CD14-positive monocyte (primary cell): Measurements from ENCODE around the gene UTP3. TPM values are rescaled to one million over a fixed set of nuclear protein-coding genes. Genes with fewer than 3 reads are reported as not detected.

Source experiments
- DNase-seq, 3 donors: peaks; one replicate each; pipeline ENCODE4 v3.0.0-alpha.2; 2011 to 2022
- H2AFZ ChIP-seq: 2 replicates; pipeline ENCODE4 v1.6.0; 2012; ENCODE audit warnings: mild to moderate bottlenecking, low read depth, low read length, inconsistent platforms; ENCODE audit not compliant: insufficient read depth, poor library complexity, severe bottlenecking
- H3K27ac ChIP-seq, 2 donors: 1 replicate in 1 of 2; 2 replicates in 1 of 2; pipeline ENCODE4 v1.5.1; 2012 to 2013; ENCODE audit warnings: low read length in 2 of 2, control low read depth in 1 of 2, inconsistent platforms in 1 of 2, low read depth in 1 of 2, mild to moderate bottlenecking in 1 of 2
- H3K27me3 ChIP-seq, 2 donors: one replicate each; pipeline versions ENCODE4 v1.6.0 to v1.6.1; 2011 to 2013; ENCODE audit warnings: low read length in 2 of 2; ENCODE audit not compliant: control insufficient read depth in 2 of 2, insufficient read depth in 2 of 2
- H3K36me3 ChIP-seq, 2 donors: replicated peaks in 1 of 2; 1 replicate in 1 of 2; 2 replicates in 1 of 2; pipeline versions ENCODE4 v1.5.1 to v1.6.1; 2012 to 2013; ENCODE audit warnings: low read length in 2 of 2, control low read depth in 1 of 2, inconsistent platforms in 1 of 2, mild to moderate bottlenecking in 1 of 2; ENCODE audit not compliant: insufficient read depth in 2 of 2, control insufficient read depth in 1 of 2
- H3K4me1 ChIP-seq, 2 donors: 1 replicate in 1 of 2; 2 replicates in 1 of 2; pipeline versions ENCODE4 v1.5.1 to v1.6.1; 2012 to 2013; ENCODE audit warnings: low read length in 2 of 2, control low read depth in 1 of 2, inconsistent platforms in 1 of 2, mild to moderate bottlenecking in 1 of 2, moderate library complexity in 1 of 2; ENCODE audit not compliant: insufficient read depth in 2 of 2, control insufficient read depth in 1 of 2
- H3K4me2 ChIP-seq: replicated peaks from 2 replicates; pipeline ENCODE3; 2012; ENCODE audit warnings: low read length, moderate library complexity, mild to moderate bottlenecking; ENCODE audit not compliant: poor library complexity, severe bottlenecking; ENCODE audit errors: extremely low read depth
- H3K4me3 ChIP-seq, 3 experiments: fragments of 200-600 bp in 1 of 3; sonication (generic) in 1 of 3; replicated peaks in 1 of 3; 1 replicate in 2 of 3; 2 replicates in 1 of 3; pipeline ENCODE4 v1.5.1; 2011 to 2013; ENCODE audit warnings: low read length in 3 of 3, mild to moderate bottlenecking in 3 of 3, control low read depth in 2 of 3, low read depth in 2 of 3, inconsistent platforms in 1 of 3, moderate library complexity in 1 of 3
- H3K79me2 ChIP-seq: 2 replicates; pipeline ENCODE4 v1.6.0; 2012; ENCODE audit warnings: mild to moderate bottlenecking, control low read depth, inconsistent platforms, low read length, moderate library complexity; ENCODE audit not compliant: insufficient read depth
- H3K9ac ChIP-seq: 2 replicates; pipeline ENCODE4 v1.6.0; 2017; ENCODE audit warnings: low read length, mild to moderate bottlenecking; ENCODE audit not compliant: insufficient read depth, poor library complexity, severe bottlenecking
- H3K9me3 ChIP-seq, 2 donors: replicated peaks in 1 of 2; 1 replicate in 1 of 2; 2 replicates in 1 of 2; pipeline versions ENCODE4 v1.5.1 to v1.6.1; 2012 to 2013; ENCODE audit warnings: low read length in 2 of 2, control low read depth in 1 of 2; ENCODE audit not compliant: control insufficient read depth in 1 of 2, insufficient read depth in 1 of 2
- H4K20me1 ChIP-seq: 2 replicates; pipeline ENCODE4 v1.6.0; 2012; ENCODE audit warnings: mild to moderate bottlenecking, low read length, control low read depth, moderate library complexity; ENCODE audit not compliant: insufficient read depth
- H3K27ac Mint-ChIP-seq, 7 donors: one replicate each; pipeline ENCODE4 v1.8.0; 2020; ENCODE audit warnings: mild to moderate bottlenecking in 7 of 7, mixed read lengths in 7 of 7, moderate library complexity in 6 of 7, inconsistent platforms in 2 of 7
- H3K27me3 Mint-ChIP-seq, 3 donors: one replicate each; pipeline ENCODE4 v1.8.0; 2021 to 2022; ENCODE audit warnings: low read depth in 3 of 3, mild to moderate bottlenecking in 3 of 3, mixed read lengths in 3 of 3, moderate library complexity in 3 of 3, inconsistent platforms in 1 of 3
- H3K36me3 Mint-ChIP-seq, 2 donors: one replicate each; pipeline ENCODE4 v1.8.0; 2020; ENCODE audit warnings: mixed read lengths in 2 of 2, inconsistent platforms in 1 of 2, mild to moderate bottlenecking in 1 of 2
- H3K4me1 Mint-ChIP-seq: one replicate; pipeline ENCODE4 v1.8.0; 2020; ENCODE audit warnings: mild to moderate bottlenecking, mixed read lengths
- H3K4me3 Mint-ChIP-seq, 2 donors: one replicate each; pipeline ENCODE4 v1.8.0; 2020; ENCODE audit warnings: mild to moderate bottlenecking in 2 of 2, mixed read lengths in 2 of 2, moderate library complexity in 1 of 2
- H3K9me3 Mint-ChIP-seq, 7 donors: one replicate each; pipeline ENCODE4 v1.8.0; 2020 to 2022; ENCODE audit warnings: mixed read lengths in 7 of 7, mild to moderate bottlenecking in 6 of 7, moderate library complexity in 6 of 7, inconsistent platforms in 2 of 7
- CTCF ChIP-seq: fragments of 200-600 bp; IDR thresholded peaks from one replicate; pipeline ENCODE4 v1.8.0; 2022; ENCODE audit warnings: antibody characterized with exemption, mild to moderate bottlenecking
- WGBS: methylation state at CpG from one replicate; pipeline ENCODE4 v1.1.5; 2013; ENCODE audit warnings: missing lambda C conversion rate; ENCODE audit not compliant: insufficient coverage; 5-methylcytosine and 5-hydroxymethylcytosine counted together
- intact Hi-C, 2 donors: fragments of 100-400 bp; cut with micrococcal nuclease; formaldehyde crosslinking; loops; one replicate each; pipeline versions ENCODE4 v1.15.0 to v1.15.1; 2023
- polyA plus RNA-seq, 3 donors: library from polyadenylated mRNA; depleted of rRNA in 1 of 3; unstranded in 2 of 3; stranded (reverse) in 1 of 3; fragments of 300-500 nt in 2 of 3; fragments of >200 nt in 1 of 3; fragmentation: Illumina TruSeq in 2 of 3; gene quantifications; 1 replicate in 2 of 3; 2 replicates in 1 of 3; pipeline ENCODE4 v1.2.3, GENCODE V29; 2012 to 2021

Gene UTP3
- polyA plus RNA-seq, 3 donors = 3.0 to 10.8 (median 5.0) TPM

- H3K36me3 Mint-ChIP-seq = no peaks in the 10 kb centered on the region
- H3K9ac ChIP-seq = peak overlapping the region; percentile 87
- intact Hi-C loops = loop anchor here (2.0 to 10.0 kb wide), 3 partner anchors 15 to 51 kb away; partner anchors contain the start of gene UTP3 (in 1 of the 2)
- peak overlapping the region in 1 of 2 donors; percentile 80 for H3K27ac ChIP-seq
- TF ChIP-seq CTCF = no peak
- H3K4me2 ChIP-seq = peak overlapping the region; percentile 81
- H3K27me3 ChIP-seq = no peaks in the 10 kb centered on the region
- 0% methylated on average over 6 of the region's 11 CpGs for WGBS
- peaks cover 25% of the 10 kb centered on the region for H3K4me1 Mint-ChIP-seq
- no peaks in the 10 kb centered on the region for H3K9me3 Mint-ChIP-seq
- peak overlapping the region; percentile 74 to 91 (median 83) for H3K27ac Mint-ChIP-seq
- no peaks in the 10 kb centered on the region for H3K27me3 Mint-ChIP-seq
- peaks cover 17 to 30% of the 10 kb centered on the region in 2 donors for H3K4me1 ChIP-seq
- peak overlapping the region; percentile 89 to 92 for H3K4me3 Mint-ChIP-seq
- H2AFZ ChIP-seq = peak overlapping the region; percentile 88
- no peaks in the 10 kb centered on the region for H3K36me3 ChIP-seq
- H4K20me1 ChIP-seq = no peaks in the 10 kb centered on the region
- H3K9me3 ChIP-seq = no peaks in the 10 kb centered on the region
- peaks cover 31% of the 10 kb centered on the region for H3K79me2 ChIP-seq
- peak overlapping the region; percentile 62 to 81 (median 66) for H3K4me3 ChIP-seq
- peak in 2 of 3 donors; percentile 41 to 45 for DNase-seq
These were observed 15.4 kb downstream of the UTP3 start for GRCh38 chr4:70703619-70704214.

- peaks cover 0 to 4% of the 10 kb centered on the region in 2 donors for H3K36me3 Mint-ChIP-seq
- Histone ChIP-seq H3K9me3 (no peaks in the 10 kb centered on the region), H4K20me1 (no peaks in the 10 kb centered on the region), H3K27me3 (no peaks in the 10 kb centered on the region), H3K36me3 (no peaks in the 10 kb centered on the region), H3K9ac (peak overlapping the region; percentile 87), H3K79me2 (peaks cover 38% of the 10 kb centered on the region), H3K4me1 (peaks cover 17 to 30% of the 10 kb centered on the region in 2 donors), H3K27ac (peak overlapping the region; percentile 12 to 80), H3K4me2 (peak overlapping the region; percentile 81), H2AFZ (peak overlapping the region; percentile 88), H3K4me3 (peak overlapping the region; percentile 62 to 81 (median 66))
- peaks cover 28% of the 10 kb centered on the region for H3K4me1 Mint-ChIP-seq
- peak overlapping the region; percentile 74 to 91 (median 83) for H3K27ac Mint-ChIP-seq
- peak; percentile 42 for TF ChIP-seq CTCF
- H3K9me3 Mint-ChIP-seq = no peaks in the 10 kb centered on the region
- peak overlapping the region; percentile 89 to 92 for H3K4me3 Mint-ChIP-seq
- no peaks in the 10 kb centered on the region for H3K27me3 Mint-ChIP-seq
- peak; percentile 53 to 79 (median 70) for DNase-seq
- WGBS = under 1% methylated on average over 47 of the region's 58 CpGs
- intact Hi-C loops = loop anchor here (2.0 to 10.0 kb wide), 3 partner anchors 16 to 50 kb away; partner anchors contain the start of gene UTP3 (in 1 of the 2)
These were observed 16.0 kb downstream of the UTP3 start for GRCh38 chr4:70704215-70704930.
